HG02763 (cell line): ENCODE measurements around the gene LDHB.
"Not testable (repeated sequence)": the region's sequence is repeated elsewhere in the genome, so short reads cannot be mapped to it uniquely, and the experiment has no call there.

ENCODE experiments used
- ATAC-seq: cut with Tn5 transposase; IDR thresholded peaks from one replicate; pipeline ENCODE4 v1.9.1; 2021; ENCODE audit warnings: mild to moderate bottlenecking, moderate library complexity; ENCODE audit not compliant: unreplicated experiment

LDHB gene

DNA sequence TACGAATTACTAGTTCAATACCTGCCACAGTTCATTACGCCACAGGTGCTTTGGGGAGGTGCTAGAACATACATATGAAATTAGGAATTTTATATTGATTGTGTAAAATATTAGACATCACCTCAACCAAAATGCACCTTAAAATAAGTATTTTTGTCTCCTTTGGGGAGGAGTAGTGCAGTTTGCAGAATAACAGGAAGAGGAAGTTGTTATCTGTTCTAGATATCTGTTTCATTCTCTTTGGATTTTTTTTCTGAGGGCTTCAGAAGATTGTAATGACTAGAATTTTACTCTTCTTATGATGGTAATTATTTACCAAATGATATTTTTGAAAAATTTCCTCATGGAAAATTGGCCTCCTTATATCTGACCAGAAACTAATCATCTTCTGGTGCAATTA lies 43.1 kb downstream of the LDHB start:
- ATAC-seq = no peak

DNA sequence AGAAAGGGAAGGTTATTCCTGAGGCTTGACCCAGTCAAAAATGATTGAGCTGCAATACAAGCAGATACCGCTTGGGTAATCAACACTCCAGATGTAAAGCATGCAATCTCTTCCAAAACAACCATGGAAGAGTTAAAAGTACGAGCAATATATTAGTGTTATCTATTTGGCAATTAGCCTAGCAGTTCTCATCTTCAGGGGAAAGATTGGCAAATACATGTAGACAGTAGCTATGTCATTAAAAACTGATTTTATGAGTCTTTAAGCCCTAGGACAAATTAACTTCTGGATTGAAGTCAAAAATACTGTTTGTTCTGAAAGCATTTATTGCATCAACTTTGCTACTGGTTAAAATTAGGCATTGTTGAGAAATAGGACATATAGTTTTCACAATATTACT lies 43.7 kb downstream of the LDHB start:
- ATAC-seq = no peak

DNA sequence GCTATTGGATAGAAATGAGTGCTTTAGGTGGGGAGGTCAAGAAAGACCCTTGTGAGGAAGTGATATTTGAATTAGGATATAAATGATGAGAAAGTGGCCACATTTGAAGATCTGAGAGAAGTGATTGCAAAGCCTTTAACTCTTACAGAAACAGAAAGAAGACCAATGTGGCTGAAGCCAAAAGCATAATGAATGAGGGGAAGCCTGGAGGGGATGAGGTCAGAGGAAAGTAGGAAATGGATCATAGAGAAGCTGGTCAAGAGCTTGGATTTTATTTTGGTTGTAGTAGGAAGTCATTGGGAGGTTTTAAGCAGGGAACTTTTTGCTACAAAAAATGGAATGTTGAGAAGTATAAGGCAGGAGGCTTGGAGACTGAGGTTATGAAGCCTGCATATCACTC lies 49.4 kb downstream of the LDHB start:
- no peak for ATAC-seq

DNA sequence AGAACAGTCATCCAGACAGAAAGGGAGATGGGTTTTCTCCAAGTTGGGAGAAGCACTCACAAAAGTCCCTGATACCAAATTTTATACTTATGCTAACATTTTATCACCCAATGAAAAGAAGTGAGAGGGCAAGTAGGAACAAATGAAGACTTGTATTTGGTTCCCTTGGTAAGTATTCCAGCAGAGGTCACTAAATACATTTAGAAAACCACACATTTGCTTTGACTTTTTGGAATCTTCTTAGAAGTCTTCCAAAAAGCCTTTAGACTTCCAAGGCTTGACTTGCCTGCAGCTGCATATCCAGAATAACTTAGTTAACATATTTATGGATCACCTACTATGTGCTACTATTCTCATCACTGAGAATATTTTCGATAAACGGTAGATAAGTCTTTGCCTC lies 49.9 kb downstream of the LDHB start:
- ATAC-seq = no peak

DNA sequence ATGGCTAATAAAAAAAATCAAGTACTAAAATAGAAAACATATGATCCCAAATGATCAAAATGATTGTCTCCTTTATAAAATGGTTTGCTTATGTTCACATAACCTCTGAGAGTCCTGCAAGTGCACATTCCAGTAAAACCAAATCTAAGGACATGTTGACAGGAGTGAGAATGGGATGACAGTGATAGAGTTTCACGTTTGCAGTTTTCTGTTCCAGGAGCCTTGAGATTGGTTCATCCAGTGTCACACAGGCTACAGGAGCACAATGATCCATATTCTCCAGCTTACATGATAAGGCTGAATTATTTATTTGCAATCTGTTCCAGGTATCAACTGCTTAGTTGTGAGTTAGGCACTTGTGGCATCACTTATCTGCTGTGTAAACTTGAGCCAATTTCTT lies 51.5 kb downstream of the LDHB start:
- ATAC-seq = no peak

DNA sequence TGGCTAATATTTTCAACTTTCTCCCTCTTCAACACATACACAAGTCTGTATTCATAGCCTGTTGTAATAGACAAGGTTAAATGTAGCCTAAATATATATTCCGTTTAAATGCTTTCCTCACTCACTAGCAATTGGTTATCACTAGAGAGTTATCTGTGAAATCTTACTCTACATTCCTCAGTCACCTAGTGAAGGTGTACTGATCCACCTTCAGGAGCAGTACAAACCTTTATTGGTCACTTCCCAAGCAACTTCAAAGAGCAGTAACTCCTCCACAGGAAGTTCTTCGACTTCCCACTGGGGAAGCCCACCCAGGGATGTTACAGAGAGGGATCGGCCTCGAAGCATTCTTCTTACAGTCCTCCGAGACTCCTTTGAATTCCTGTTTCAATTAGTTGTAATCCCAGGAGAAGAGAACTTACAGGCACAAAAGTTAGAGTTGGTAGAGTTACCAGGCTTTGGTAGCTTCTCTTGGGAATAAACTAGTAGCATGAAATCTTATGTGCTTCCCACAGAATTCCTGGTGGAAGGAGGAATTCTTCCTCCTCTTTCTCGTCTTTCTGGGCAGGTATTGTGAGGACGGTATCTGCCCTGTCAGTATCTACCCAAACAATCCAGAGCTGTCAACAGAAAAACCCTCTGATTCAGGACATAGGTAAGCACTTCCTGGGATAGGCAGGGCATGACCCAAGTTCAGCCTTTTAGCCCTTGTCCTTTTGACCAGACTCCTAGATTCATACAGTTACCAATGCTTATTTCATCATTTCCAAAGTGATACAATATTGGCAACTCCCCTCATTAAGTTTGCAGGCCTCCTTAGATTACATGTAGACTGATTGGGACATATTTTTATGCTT lies 53.2 kb downstream of the LDHB start, which contains the start of gene GYS2:
Gene GYS2, minus strand, starts transcription at position 603 of the 857 bp plus-strand sequence. Its CDS starts 255 bp downstream, at position 348.
- no peak for ATAC-seq

DNA sequence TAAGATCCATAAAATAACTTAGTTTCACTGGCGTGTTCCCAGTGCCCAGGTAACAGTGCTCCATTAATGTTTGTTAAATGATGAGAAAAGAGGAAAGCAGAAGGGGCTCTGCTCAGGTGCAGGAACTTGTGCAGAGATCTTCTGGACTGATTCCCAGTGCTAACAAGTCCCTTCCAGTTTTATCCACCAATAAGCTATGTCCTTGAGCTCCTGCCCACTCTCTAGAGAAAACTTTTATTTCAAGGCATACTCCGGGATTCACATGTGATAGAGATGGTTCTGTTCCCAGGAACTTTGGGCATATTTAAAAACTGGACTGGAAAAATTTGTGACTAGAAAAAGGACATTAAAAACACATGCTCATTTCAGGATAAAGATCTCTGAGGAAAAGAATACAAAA lies 54.9 kb downstream of the LDHB start:
- ATAC-seq = no peak

DNA sequence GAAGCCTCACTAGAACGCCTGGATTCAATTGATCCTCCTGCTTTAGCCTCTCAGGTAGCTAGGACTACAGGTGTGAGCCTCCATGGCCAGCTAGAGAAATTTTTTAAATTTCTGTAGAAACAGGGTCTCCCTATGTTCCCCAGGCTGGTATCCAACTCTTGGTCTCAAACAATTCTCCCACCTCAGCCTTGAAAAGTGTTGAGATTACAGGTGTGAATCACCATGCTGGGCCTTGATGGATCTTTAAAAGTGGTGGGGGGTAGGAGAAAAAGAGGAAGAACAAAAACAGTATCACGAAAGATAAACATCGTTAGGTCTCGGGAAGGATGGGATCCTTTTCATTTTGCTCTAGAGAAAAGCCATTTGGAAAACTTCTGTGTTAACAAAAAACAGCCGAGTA lies 57.4 kb downstream of the LDHB start:
- no peak for ATAC-seq

DNA sequence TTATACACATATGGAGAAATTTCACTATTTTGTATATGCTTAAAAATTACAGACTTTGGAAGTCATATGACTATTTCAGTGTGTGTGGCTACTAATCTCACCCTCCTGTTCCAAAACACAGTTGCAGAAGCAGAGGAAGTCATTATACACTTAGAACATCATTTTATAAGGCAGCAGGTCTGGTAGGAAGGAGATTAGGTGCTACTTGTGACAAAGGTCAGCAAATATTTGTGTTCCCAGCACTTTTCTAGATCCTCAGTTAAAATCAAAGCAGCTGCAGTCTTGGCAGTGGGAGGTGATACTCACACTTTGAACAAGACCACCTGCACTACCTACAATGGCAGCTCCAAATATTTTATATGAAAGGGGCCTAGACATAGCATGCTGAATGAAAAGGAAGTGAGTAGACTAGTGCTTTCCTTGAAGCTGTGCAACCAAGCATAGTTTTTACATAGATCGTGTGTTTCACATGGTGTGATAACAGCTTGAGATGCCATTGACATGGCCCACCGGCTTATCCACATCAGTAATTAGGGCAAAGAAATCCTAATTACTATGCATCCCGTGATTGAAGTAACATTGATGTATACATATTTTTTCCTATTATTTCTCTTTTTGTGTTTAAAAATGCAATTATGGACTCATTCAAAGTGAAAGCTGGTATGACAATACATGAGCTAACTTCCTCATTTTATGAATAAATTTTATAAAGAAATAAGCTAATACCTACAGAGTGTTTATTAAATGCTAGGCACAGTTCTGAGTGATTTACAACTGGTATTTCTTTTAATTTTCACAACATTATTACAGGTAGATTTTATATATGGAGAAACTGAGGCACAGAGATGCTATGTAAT lies 58.3 kb downstream of the LDHB start:
- ATAC-seq = no peak

DNA sequence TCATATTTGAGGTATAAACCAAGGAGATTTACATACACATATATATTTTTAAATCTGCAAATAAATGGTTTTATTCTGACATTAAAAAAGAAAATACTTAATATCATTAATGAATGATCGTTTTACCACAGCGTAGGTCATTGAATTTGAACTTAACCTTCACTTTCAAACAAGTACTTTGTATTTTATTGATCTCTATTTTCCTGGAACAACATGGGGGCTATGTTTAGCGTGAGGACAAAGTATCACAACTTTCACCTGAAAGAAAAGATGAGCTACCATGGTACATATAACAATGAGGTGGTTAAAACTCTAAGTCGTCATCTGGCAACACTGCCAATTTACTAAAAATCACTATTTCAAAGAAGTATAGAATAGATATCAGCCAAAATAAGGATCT lies 59.0 kb downstream of the LDHB start:
- ATAC-seq = no peak

DNA sequence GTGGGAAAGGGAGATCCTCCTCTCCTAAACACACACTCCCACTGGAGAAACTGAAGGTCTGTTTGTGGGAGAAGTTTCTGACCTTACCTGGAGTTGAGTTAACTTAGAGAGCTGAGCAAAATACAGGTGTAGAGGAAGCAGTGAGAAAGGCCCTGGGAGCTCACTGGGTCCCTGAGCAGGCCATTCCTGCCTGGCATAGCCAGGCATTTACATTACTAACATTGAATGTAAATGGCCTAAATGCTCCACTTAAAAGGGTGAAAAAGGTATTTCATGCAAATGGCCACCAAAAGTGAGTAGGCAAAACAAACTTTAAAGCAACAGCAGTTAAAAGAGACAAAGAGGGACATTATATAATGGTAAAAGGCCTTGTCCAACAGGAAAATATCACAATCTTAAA lies 62.3 kb downstream of the LDHB start:
- ATAC-seq = not testable (repeated sequence)

DNA sequence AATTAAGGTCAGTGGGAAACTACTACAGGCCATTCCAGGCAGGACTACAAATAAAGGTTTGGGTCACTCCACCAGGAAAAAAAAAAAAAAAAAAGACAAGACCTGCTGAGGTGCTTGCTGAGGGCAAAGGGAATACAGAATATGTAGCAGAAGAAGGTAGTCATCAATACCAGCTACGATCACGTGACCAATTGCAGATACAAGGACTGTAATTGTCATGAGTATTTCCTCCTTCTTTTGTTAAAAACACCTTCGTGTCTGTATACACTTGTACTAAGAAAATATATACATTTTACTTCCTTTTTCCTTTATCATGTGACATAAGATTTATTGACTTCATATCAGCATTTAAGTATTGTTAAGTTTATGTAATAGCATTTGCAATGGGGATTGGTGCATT lies 72.2 kb downstream of the LDHB start:
- no peak for ATAC-seq
